Activated T-helper 1 cell treated with Interleukin-2 at 50 U/mL for 16 hours (primary cell): Measurements from ENCODE around the gene LRRC8D.

Experiments
- DNase-seq: peaks from one replicate; pipeline ENCODE4 v3.0.0-alpha.2; 2020; ENCODE audit warnings: low read depth

The LRRC8D gene

GRCh38 chr1:89941110-89941766, 120.4 kb downstream of the LRRC8D start:
- DNase-seq, result no peak

GRCh38 chr1:89942014-89942413, 121.2 kb downstream of the LRRC8D start:
- DNase-seq, result no peak

GRCh38 chr1:89942825-89943658, 122.2 kb downstream of the LRRC8D start:
- DNase-seq, result no peak

GRCh38 chr1:89943846-89944781, 123.3 kb downstream of the LRRC8D start:
- DNase-seq, result no peak

- no peak for DNase-seq
Observed at GRCh38 chr1:89945852-89946476, 125.1 kb downstream of the LRRC8D start.

GRCh38 chr1:89946532-89946931, 125.7 kb downstream of the LRRC8D start:
- no peak for DNase-seq

- no peak for DNase-seq
Observed at GRCh38 chr1:89948722-89949345, 128.0 kb downstream of the LRRC8D start.

GRCh38 chr1:89949991-89950624, 129.3 kb downstream of the LRRC8D start:
- no peak for DNase-seq

- DNase-seq, result no peak
Observed at GRCh38 chr1:89950703-89951102, 129.9 kb downstream of the LRRC8D start.

- DNase-seq, result no peak
Observed at GRCh38 chr1:89951766-89952604, 131.2 kb downstream of the LRRC8D start.

GRCh38 chr1:89952605-89953130, 131.8 kb downstream of the LRRC8D start:
- DNase-seq, result no peak

- peak; percentile 10 for DNase-seq
Observed at GRCh38 chr1:89953131-89953626, 132.3 kb downstream of the LRRC8D start.

GRCh38 chr1:89953929-89954328, 133.1 kb downstream of the LRRC8D start:
- no peak for DNase-seq

GRCh38 chr1:89954401-89954800, 133.6 kb downstream of the LRRC8D start:
- DNase-seq, result no peak

- DNase-seq, result no peak
Observed at GRCh38 chr1:89955311-89956205, 134.7 kb downstream of the LRRC8D start.

GRCh38 chr1:89957107-89957506, 136.3 kb downstream of the LRRC8D start:
- DNase-seq, result no peak

- no peak for DNase-seq
Observed at GRCh38 chr1:89958851-89959654, 138.2 kb downstream of the LRRC8D start.

- DNase-seq, result no peak
Observed at GRCh38 chr1:89959719-89960118, 138.9 kb downstream of the LRRC8D start.
